ENCODE data around the gene TYW5. TPM values are rescaled to one million over a fixed set of nuclear protein-coding genes. Genes with fewer than 3 reads are reported as not detected.
"Not testable (repeated sequence)": the region's sequence is repeated elsewhere in the genome, so short reads cannot be mapped to it uniquely, and the experiment has no call there.

Gene TYW5
- total RNA-seq, 1 experiment from 2014 or later, result 11.8 TPM

DNA sequence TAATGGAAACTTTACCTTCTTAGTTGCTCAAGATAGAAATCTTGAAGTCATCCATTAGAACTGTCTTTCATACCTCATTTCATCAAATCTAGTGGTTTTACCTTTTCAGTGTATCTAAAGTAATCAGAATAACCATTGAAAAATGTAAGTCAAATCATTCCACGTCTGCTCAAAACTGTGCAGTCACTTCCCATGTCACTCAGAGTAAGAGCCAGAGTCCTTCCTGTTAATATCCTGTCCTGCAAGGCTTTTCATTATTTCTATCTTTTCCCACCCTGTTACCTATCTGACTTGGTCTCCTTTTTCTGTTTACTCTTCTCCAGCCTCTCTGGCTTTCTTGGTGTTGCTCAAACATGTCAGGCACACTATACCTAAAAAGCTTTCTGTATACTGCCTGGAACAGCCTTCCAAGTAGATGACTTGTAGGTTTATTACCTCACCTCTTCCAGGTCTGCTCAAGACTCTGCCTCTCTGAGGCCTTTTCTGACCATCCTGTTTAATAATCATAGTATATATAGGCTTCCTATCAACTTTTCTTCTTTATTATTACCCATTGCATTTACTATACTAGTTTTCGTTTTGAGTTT lies 40.8 kb downstream of the TYW5 start:
- Histone ChIP-seq H3K4me3 (no peak overlapping the region), H3K9me3 (replicated peaks) (no peaks in the 10 kb centered on the region; the same call in 1 of the 2 replicates), H3K27me3 (no peaks in the 10 kb centered on the region), H3K27ac (no peak overlapping the region), H3K36me3 (peaks cover 43% of the 10 kb centered on the region), H3K4me1 (no peaks in the 10 kb centered on the region; the same call in 1 of the 2 replicates)
- no peak for DNase-seq

DNA sequence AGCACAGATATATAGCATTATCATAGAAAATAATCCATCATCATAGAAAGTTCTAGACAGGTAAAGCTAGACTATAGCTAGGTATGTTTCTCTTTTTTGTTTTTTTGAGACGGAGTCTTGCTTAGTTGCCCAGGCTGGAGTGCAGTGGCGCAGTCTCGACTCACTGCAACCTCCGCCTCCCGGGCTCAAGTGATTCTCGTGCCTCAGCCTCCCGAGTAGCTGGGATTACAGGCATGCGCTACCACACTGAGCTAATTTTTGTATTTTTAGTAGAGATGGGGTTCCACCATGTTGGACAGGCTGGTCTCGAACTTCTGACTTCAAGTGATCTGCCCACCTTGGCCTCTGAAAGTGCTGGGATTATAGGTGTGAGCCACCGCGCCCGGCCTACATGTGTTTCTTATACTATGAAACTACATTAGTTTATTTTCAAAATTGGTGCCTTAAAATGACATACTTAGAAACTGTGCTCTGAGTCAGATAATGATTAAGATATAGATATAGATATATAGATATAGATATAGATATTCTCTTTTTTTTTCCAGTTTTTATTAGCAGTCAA lies 42.7 kb downstream of the TYW5 start:
- peak overlapping the region; percentile 79 for H3K4me3 ChIP-seq
- not testable (repeated sequence) for H3K27me3 ChIP-seq, DNase-seq

DNA sequence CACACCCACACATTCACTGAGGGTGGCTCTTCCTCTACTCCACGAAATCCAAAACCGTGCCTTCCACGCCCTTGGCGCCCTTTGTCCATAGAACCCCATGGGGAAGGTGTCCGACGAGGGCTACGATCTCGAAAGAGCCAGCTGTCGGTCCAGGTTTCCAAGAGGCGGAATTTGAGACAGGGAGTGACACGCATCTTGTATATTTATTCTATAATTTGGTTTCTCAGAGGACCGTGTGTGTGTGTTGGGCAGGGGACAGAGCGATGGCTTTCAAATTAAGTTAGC lies 43.5 kb downstream of the TYW5 start:
- Histone ChIP-seq H3K4me1 (no peaks in the 10 kb centered on the region; the same call in 1 of the 2 replicates), H3K4me3 (peak overlapping the region; percentile 79), H3K27ac (peak overlapping the region; percentile 80), H3K9me3 (replicated peaks) (no peaks in the 10 kb centered on the region; the same call in 1 of the 2 replicates), H3K27me3 (no peaks in the 10 kb centered on the region), H3K36me3 (peaks cover 17% of the 10 kb centered on the region)
- DNase-seq, result peak in 1 of 2 experiments; percentile 72

More for the DNA sequence above, 42.7 kb downstream of the TYW5 start:
- not testable (repeated sequence) for H3K4me1 ChIP-seq; H3K9me3 ChIP-seq (replicated peaks); H3K27ac ChIP-seq
- H3K36me3 ChIP-seq, result peaks cover 25% of the 10 kb centered on the region

DNA sequence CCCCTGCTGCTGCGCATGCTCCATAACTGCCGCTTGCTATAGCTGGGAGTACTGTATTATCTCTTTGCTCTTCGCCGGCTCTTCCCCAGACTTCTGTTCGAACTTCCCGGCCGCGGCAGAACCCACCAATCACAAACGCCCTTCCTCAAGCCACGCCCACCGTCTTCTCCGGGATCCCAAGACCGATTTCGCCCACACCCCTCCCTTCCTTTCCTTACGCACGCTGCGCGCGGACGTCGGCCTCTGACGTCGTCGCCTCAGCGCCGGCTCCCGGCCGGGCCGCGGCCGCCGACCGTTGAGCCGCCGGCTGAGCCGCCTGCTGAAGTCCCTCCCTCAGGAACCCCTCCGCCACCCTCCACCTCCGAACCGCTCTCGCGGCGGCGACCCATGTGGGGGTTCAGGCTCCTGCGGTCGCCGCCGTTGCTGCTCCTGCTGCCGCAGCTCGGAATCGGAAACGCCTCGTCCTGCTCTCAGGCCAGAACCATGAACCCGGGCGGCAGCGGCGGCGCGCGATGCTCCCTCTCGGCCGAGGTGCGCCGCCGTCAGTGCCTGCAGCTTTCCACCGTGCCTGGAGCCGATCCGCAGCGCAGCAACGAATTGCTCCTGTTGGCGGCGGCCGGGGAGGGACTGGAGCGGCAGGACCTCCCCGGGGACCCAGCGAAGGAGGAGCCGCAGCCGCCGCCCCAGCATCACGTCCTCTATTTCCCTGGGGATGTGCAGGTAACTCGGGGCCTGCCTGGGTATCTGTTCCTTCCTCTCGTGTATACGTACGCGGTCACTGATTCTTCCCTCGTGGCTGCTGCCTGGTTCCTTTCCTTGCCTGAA lies 44.0 kb downstream of the TYW5 start, which contains the start of gene C2orf69:
Gene C2orf69, plus strand, starts transcription at position 242 of the 825 bp plus-strand sequence. Its CDS starts 146 bp downstream, at position 388.
- DNase-seq, result peak; percentile 99
- Histone ChIP-seq H3K36me3 (peaks cover 11% of the 10 kb centered on the region), H3K4me3 (peak within 1 kb of the TSS; percentile 79), H3K27ac (peak within 1 kb of the TSS; percentile 80), H3K4me1 (no peaks in the 10 kb centered on the region; the same call in 1 of the 2 replicates), H3K9me3 (replicated peaks) (no peaks in the 10 kb centered on the region; the same call in 1 of the 2 replicates), H3K27me3 (no peaks in the 10 kb centered on the region)

DNA sequence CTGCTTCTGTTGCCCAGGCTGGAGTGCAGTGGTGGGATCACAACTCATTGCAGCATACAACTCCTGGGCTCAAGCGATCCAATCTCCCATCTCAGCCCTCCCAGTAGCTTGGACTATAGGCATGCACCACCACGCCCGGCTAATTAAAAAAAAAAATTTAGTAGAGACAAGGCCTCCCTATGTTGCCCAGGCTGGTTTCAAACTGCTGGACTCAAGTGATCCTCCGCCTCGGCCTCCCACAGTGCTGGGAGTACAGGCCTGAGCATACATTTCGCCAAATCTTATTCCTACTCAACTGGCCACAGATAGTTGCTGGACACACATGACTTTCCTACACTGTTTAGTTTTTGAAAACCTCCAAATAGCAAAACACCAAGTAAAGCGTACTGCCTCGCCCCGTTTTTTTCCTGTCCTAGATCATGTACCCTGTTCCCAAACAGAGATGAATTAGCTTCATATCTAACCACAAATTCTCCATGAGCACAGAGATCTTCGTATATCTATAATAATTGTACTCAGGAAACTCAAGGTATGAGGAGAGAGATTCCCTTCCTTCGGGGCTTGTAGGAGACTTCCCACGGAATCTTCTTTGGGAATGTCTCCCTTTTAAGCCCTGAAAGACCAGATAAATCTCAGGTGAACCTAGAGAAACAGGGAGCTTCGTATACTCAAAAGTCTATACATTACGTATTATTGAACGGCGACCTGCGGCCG lies 44.8 kb downstream of the TYW5 start:
- Histone ChIP-seq H3K27ac (peak overlapping the region; percentile 80), H3K27me3 (no peaks in the 10 kb centered on the region), H3K4me1 (no peaks in the 10 kb centered on the region; the same call in 1 of the 2 replicates), H3K36me3 (peaks cover 4% of the 10 kb centered on the region; the same call in 1 of the 2 replicates), H3K4me3 (peak overlapping the region; percentile 79), H3K9me3 (replicated peaks) (no peaks in the 10 kb centered on the region)
- no peak for DNase-seq

DNA sequence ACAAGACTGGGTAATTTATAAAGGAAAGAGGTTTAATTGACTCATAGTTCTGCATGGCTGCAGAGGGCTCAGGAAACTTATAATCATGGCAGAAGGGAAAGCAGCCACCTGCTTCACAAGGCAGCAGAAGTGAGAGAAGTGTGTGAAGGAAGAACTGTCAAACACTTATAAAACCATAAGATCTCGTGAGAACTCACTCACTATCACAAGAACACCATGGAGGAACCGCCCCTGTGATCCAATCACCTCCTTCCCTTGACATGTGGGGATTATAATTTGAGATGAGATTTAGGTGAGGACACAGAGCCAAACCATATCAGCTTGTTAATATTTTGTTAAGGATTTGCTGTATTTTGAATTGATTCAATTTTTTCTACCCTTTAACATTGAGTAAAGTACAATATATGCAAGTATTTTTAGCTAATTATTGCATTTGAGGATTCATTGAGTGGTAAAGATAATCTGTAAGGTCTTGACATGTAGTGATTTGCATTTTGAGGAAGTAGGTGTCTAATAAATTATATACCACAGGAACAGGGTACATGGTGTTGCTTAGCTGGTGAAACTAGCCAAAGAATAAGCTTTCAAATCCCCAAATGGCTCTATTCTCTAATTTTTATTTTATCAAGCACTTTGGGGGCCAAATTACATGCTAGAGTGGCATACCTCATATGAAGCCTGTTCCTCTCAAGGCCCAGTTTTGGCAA lies 48.1 kb downstream of the TYW5 start:
- Histone ChIP-seq H3K9me3 (replicated peaks) (0 out of 2 replicates have a peak, but pooled peaks cover 2% of the 10 kb centered on the region), H3K4me3 (no peak overlapping the region), H3K4me1 (no peaks in the 10 kb centered on the region; the same call in 1 of the 2 replicates), H3K36me3 (no peaks in the 10 kb centered on the region), H3K27me3 (no peaks in the 10 kb centered on the region), H3K27ac (no peak overlapping the region)
- no peak for DNase-seq

DNA sequence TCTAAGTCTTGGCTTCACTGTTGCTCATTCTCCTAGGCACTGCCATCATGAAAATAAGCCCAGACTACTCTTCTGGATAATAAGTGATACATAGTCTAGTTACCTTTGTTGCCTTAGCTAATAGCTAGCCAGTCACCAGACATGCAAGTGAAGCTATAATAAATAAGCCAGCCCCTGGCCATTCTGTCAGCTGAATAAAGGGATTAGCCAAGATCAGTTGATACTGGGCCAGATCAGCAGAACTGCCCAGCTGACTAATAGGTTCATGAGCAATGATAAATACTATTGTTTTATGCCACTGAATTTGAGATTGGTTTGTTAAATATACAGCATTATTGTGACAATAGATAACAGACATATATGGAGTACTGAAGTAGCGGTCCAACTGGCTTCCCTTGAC lies 52.2 kb downstream of the TYW5 start:
- DNase-seq, result no peak
- Histone ChIP-seq H3K4me3 (no peak overlapping the region), H3K27ac (no peak overlapping the region), H3K9me3 (replicated peaks) (0 out of 2 replicates have a peak, but pooled peaks cover 3% of the 10 kb centered on the region), H3K36me3 (no peaks in the 10 kb centered on the region), H3K4me1 (no peaks in the 10 kb centered on the region), H3K27me3 (no peaks in the 10 kb centered on the region)

DNA sequence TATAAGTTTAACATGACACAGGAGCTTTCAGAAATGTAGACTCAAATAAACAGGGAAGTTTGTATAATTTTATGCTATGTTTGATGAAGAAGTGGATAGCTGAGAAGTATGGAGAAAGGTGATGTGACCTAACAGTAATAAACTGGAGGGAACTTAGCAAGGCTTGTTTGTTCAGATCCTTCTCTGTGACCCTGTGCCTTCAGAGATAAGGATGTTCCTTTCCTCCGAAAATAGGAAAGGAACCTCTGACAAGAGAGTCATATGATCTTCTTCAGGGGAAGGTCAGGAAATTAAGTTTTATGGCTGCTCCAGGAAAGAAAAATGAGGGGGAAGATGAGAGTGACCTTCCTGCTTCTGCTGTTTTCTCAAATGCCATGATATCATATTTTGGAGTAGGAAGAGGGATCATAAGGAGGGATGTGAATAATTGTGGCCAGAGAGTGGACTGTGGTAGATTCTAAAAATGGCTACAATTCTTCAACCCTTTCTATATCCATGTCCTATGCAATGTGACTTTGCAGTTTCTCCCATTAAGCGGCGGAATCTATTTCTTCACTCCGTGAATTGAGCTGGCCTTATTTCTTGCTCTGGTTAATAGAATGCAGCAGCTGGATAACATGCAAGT lies 52.7 kb downstream of the TYW5 start:
- Histone ChIP-seq H3K27me3 (no peaks in the 10 kb centered on the region), H3K27ac (no peak overlapping the region), H3K4me1 (no peaks in the 10 kb centered on the region), H3K4me3 (no peak overlapping the region), H3K36me3 (no peaks in the 10 kb centered on the region), H3K9me3 (replicated peaks) (0 out of 2 replicates have a peak, but pooled peaks cover 3% of the 10 kb centered on the region)
- no peak for DNase-seq

DNA sequence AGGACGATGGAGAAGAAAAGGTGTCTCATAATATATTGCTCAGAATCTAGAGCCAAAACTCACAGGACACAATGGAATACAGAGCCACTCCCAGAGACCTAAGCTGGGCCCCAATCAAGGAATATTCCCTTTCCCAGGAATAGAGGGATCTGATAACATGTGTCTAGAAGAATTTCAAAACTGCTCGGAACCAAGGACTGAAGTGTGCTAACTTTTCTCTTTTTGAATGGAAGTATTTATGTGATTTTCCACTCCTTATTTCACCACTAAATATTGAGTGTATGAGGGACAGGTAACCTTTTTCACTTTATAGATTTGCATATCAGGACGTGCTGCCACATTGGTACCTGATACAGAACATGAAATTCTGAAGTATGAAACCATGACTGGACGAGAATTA lies 53.3 kb downstream of the TYW5 start:
- Histone ChIP-seq H3K9me3 (replicated peaks) (0 out of 2 replicates have a peak, but pooled peaks cover 3% of the 10 kb centered on the region), H3K36me3 (no peaks in the 10 kb centered on the region), H3K4me3 (no peak overlapping the region), H3K4me1 (no peaks in the 10 kb centered on the region), H3K27ac (no peak overlapping the region), H3K27me3 (no peaks in the 10 kb centered on the region)
- no peak for DNase-seq

DNA sequence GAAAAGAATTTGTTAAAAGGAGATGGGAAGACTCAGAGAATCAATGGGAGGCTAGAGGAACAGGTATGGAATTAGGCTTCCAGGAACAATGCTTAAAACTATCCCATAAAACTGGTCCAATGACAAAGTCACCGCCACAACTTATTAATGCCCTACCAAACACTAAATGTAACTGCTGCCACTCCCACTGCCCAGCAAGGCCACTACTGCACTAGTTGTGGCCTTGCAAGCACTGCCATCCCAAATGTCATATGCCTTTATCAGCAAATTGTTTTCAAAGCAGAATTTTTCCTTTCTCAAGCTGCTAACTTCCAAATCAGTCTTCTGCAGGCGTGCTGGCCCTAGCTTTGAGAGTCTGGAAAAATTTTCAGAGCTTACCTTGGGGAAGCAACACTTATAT lies 58.7 kb downstream of the TYW5 start:
- H3K4me3 ChIP-seq, result no peak overlapping the region
- no peaks in the 10 kb centered on the region for H3K27me3 ChIP-seq
- no peaks in the 10 kb centered on the region; the same call in 1 of the 2 replicates for H3K4me1 ChIP-seq
- H3K27ac ChIP-seq, result no peak overlapping the region
- DNase-seq, result no peak
- no peaks in the 10 kb centered on the region for H3K36me3 ChIP-seq
- no peaks in the 10 kb centered on the region for H3K9me3 ChIP-seq (replicated peaks)

DNA sequence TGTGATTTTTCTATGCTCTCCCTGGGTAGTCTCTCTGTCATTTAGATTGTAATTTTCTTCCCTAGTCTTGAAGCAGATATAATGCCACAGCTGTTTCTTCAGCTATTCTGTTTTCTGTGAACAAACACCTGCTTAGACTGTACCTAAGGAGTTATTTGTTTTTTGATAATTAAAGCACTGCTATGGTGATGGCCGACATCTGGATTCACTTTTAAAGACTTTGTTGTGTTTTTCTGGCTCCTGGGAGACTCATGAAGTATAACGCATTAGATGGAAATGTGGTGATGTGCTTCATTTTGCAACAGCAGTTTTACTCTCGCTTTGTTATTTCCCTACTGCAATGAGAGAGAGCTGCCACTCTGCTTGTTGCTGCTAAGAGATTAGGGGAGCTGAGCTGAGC lies 59.9 kb downstream of the TYW5 start:
- Histone ChIP-seq H3K4me1 (no peaks in the 10 kb centered on the region; the same call in 1 of the 2 replicates), H3K27me3 (no peaks in the 10 kb centered on the region), H3K4me3 (no peak overlapping the region), H3K27ac (no peak overlapping the region), H3K9me3 (replicated peaks) (no peaks in the 10 kb centered on the region), H3K36me3 (no peaks in the 10 kb centered on the region)
- no peak for DNase-seq

DNA sequence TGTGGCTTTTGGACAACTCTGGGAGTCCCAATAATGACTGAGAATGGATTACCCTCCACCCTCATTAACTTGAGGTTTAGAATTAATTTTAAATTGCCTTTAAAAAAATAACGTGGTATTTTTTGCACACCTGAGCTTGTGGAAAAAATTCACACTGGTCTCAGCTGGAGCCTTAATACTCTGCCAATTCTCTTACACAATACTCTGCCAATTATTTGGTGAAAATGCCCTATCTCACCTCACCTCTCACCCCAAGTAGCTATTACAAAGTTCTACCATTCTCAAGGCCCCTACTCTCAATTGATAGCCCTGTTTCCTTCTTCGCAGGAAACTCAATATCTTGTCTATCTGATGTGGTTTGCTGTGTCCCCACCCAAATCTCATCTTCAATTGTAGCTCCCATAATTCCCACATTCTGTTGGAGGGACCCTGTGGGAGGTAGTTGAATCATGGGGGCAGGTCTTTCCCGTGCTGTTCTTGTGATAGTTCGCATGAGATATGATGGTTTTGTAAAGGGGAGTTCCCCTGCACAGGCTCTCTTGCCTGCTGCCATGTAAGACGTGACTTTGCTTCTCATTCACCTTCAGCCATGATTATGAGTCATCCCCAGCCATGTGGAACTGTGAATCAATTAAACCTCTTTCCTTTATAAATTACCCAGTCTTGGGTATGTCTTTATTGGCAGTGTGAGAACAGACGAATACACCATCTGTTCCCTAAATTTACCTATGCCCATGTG lies 71.6 kb downstream of the TYW5 start:
- Histone ChIP-seq H3K4me3 (no peak overlapping the region), H3K9me3 (replicated peaks) (peaks cover 11% of the 10 kb centered on the region), H3K27ac (no peak overlapping the region), H3K4me1 (no peaks in the 10 kb centered on the region), H3K36me3 (no peaks in the 10 kb centered on the region), H3K27me3 (no peaks in the 10 kb centered on the region)
- DNase-seq, result no peak

DNA sequence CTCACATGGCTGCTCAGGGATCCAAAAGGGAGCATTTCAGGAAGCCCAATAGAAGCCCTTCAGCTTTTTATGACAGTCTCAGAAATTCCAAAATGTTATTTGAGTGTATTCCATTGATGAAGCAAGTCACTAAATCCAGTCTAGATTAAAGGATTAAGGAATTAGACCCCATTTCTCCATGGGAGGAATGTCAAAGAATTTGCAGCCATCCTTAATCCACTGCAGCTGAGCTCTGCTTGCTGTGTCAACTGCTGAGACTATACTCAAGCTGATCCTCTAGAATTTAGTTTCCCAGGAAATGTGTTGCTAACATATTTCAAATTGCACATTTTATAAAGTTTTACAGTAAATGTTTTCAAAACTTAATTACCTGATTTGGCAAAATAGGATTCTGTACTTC lies 72.6 kb downstream of the TYW5 start:
- Histone ChIP-seq H3K27me3 (no peaks in the 10 kb centered on the region), H3K4me1 (no peaks in the 10 kb centered on the region), H3K4me3 (no peak overlapping the region), H3K36me3 (no peaks in the 10 kb centered on the region), H3K9me3 (replicated peaks) (peaks cover 11% of the 10 kb centered on the region), H3K27ac (no peak overlapping the region)
- DNase-seq, result no peak

Measured in SJCRH30 (cell line).